ENCODE measurements around the gene OR6S1. TPM values are rescaled to one million over a fixed set of nuclear protein-coding genes. Genes with fewer than 3 reads are reported as not detected.

Gene OR6S1
- total and polyA plus RNA-seq, 10 of the 15 experiments (the other 5 are each of a cell fraction or from before 2014, with no cell fraction given) = 0.22 to 0.67 (median 0.43) TPM; not detected in 4

DNA sequence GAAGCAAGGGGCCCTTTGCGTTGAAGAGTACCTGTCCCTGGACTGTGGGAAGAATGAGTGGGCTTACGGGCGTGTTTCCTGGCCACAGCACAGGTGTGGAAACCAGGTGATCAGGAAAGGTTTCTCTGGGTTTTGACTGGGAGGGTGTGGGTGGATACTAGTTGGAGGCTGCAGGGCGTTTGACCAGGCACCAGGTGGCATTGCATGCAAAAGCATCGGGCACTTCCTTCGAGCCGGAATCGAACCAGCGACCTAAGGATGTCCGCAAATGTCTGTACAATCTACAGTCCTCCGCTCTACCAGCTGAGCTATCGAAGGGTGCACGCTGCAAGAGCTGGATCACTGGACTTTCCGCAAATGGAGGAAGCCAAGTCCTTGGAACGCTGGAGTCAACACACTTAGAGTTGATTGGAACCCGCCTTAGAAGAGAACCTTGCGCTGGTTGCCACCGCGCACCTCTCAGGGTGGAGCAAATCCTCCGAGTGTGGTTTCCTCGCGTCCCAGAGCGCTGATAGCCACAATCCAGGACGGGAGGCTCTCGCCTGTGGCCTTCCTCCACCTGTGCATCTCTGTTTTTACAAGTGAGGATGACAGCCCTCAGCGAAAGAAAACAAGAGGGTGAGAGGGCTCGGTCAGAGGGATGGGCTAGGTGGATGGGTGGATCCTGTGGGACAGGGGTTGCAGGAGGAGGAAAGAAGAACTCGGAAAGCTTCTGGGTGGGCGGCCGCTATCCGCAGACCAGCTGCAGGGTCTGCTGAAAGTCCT is 21.7 kb upstream of the OR6S1 start (continued):
- TF ChIP-seq SUZ12 (IDR thresholded peaks at IDR 0.05; ENCODE audit: unreplicated experiment) (no peak), WRNIP1 (IDR thresholded peaks at IDR 0.05; ENCODE audit: borderline replicate concordance, low read depth, low read length) (0 out of 2 replicates have a peak, but pooled peaks have one; percentile 25), EGR1 (IDR thresholded peaks at IDR 0.05; ENCODE audit: borderline replicate concordance in 1 of 2, low read depth in 2 of 2, low read length in 2 of 2) (peak in 1 of 2 experiments; percentile 44; a peak in 1 of 3 replicates), SMARCA5 (IDR thresholded peaks at IDR 0.05) (peak; percentile 95), IRF4 (IDR thresholded peaks at IDR 0.05; ENCODE audit: low read depth, low read length) (peak; percentile 62; the same call in 1 of the 2 replicates), TCF3 (IDR thresholded peaks at IDR 0.05; ENCODE audit: borderline replicate concordance, insufficient read depth, low read depth, low read length) (peak; percentile 19; the same call in 1 of the 2 replicates), MEF2A (IDR thresholded peaks at IDR 0.05; ENCODE audit: insufficient read depth, low read depth, low read length) (no peak), ZBED1 (IDR thresholded peaks at IDR 0.05; ENCODE audit: borderline replicate concordance) (no peak), SREBF2 (IDR thresholded peaks at IDR 0.05; ENCODE audit: low read length) (peak; percentile 83), NFYB (IDR thresholded peaks at IDR 0.05; ENCODE audit: insufficient read depth, low read depth, low read length) (0 out of 2 replicates have a peak, but pooled peaks have one; percentile 20), STAT3 (IDR thresholded peaks at IDR 0.05; ENCODE audit: low read depth, low read length) (no peak), ZNF207 (IDR thresholded peaks at IDR 0.05; ENCODE audit: borderline replicate concordance) (0 out of 2 replicates have a peak, but pooled peaks have one; percentile 51), ZSCAN29 (IDR thresholded peaks at IDR 0.05) (peak; percentile 84), STAT1 (conservative IDR thresholded peaks at IDR 0.05) (peak; percentile 55; the same call in 1 of the 2 replicates), ZNF24 (IDR thresholded peaks at IDR 0.05) (peak; percentile 97), MTA2 (IDR thresholded peaks at IDR 0.05; ENCODE audit: low read depth) (peak; percentile 30; the same call in 1 of the 2 replicates), JUNB (IDR thresholded peaks at IDR 0.05) (no peak)
- TF ChIP-seq, protein P1, sequence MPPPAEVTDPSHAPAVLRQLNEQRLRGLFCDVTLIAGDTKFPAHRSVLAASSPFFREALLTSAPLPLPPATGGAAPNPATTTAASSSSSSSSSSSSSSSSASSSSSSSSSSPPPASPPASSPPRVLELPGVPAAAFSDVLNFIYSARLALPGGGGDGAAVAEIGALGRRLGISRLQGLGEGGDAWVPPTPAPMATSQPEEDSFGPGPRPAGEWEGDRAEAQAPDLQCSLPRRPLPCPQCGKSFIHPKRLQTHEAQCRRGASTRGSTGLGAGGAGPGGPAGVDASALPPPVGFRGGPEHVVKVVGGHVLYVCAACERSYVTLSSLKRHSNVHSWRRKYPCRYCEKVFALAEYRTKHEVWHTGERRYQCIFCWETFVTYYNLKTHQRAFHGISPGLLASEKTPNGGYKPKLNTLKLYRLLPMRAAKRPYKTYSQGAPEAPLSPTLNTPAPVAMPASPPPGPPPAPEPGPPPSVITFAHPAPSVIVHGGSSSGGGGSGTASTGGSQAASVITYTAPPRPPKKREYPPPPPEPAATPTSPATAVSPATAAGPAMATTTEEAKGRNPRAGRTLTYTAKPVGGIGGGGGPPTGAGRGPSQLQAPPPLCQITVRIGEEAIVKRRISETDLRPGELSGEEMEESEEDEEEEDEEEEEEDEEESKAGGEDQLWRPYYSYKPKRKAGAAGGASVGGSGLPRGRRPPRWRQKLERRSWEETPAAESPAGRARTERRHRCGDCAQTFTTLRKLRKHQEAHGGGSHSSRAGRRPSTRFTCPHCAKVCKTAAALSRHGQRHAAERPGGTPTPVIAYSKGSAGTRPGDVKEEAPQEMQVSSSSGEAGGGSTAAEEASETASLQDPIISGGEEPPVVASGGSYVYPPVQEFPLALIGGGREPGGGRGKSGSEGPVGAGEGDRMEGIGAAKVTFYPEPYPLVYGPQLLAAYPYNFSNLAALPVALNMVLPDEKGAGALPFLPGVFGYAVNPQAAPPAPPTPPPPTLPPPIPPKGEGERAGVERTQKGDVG (CRISPR knock-in tag; IDR thresholded peaks at IDR 0.05) = no peak
- TF ChIP-seq, protein P2, sequence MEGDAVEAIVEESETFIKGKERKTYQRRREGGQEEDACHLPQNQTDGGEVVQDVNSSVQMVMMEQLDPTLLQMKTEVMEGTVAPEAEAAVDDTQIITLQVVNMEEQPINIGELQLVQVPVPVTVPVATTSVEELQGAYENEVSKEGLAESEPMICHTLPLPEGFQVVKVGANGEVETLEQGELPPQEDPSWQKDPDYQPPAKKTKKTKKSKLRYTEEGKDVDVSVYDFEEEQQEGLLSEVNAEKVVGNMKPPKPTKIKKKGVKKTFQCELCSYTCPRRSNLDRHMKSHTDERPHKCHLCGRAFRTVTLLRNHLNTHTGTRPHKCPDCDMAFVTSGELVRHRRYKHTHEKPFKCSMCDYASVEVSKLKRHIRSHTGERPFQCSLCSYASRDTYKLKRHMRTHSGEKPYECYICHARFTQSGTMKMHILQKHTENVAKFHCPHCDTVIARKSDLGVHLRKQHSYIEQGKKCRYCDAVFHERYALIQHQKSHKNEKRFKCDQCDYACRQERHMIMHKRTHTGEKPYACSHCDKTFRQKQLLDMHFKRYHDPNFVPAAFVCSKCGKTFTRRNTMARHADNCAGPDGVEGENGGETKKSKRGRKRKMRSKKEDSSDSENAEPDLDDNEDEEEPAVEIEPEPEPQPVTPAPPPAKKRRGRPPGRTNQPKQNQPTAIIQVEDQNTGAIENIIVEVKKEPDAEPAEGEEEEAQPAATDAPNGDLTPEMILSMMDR (IDR thresholded peaks at IDR 0.05 in 2 of 3, conservative IDR thresholded peaks at IDR 0.05 in 1 of 3; ENCODE audit: control insufficient read depth in 2 of 3, extremely low read depth in 1 of 3, insufficient read depth in 1 of 3, low read depth in 3 of 3, low read length in 3 of 3) = peak; percentile 72 to 84 (median 77)
- TF ChIP-seq, protein P3, sequence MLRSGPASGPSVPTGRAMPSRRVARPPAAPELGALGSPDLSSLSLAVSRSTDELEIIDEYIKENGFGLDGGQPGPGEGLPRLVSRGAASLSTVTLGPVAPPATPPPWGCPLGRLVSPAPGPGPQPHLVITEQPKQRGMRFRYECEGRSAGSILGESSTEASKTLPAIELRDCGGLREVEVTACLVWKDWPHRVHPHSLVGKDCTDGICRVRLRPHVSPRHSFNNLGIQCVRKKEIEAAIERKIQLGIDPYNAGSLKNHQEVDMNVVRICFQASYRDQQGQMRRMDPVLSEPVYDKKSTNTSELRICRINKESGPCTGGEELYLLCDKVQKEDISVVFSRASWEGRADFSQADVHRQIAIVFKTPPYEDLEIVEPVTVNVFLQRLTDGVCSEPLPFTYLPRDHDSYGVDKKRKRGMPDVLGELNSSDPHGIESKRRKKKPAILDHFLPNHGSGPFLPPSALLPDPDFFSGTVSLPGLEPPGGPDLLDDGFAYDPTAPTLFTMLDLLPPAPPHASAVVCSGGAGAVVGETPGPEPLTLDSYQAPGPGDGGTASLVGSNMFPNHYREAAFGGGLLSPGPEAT (IDR thresholded peaks at IDR 0.05; ENCODE audit: low read depth) = 0 out of 2 replicates have a peak, but pooled peaks have one; percentile 30

Data from GM12878 (cell line).